Occipital lobe (tissue), 2 donors: ENCODE measurements around the gene ZCWPW1. TPM values are rescaled to one million over a fixed set of nuclear protein-coding genes. Genes with fewer than 3 reads are reported as not detected.
"Not testable (repeated sequence)": the region's sequence is repeated elsewhere in the genome, so short reads cannot be mapped to it uniquely, and the experiment has no call there.

Experiments used
- DNase-seq: peaks from one replicate; lab custom pipeline; 2025; lab: John Stamatoyannopoulos, UW
- total RNA-seq: library from RNA; depleted of rRNA; stranded (reverse); fragments of >200 nt; gene quantifications from one replicate; pipeline ENCODE4 v1.2.3, GENCODE V29; 2014

The ZCWPW1 gene
- total RNA-seq, 1 donor from 2014 or later, result 4.2 TPM

- no peak for DNase-seq
Measured at GRCh38 chr7:100356416-100357068, 72.0 kb downstream of the ZCWPW1 start.

GRCh38 chr7:100353685-100354330, 74.7 kb downstream of the ZCWPW1 start:
- no peak for DNase-seq

DNA sequence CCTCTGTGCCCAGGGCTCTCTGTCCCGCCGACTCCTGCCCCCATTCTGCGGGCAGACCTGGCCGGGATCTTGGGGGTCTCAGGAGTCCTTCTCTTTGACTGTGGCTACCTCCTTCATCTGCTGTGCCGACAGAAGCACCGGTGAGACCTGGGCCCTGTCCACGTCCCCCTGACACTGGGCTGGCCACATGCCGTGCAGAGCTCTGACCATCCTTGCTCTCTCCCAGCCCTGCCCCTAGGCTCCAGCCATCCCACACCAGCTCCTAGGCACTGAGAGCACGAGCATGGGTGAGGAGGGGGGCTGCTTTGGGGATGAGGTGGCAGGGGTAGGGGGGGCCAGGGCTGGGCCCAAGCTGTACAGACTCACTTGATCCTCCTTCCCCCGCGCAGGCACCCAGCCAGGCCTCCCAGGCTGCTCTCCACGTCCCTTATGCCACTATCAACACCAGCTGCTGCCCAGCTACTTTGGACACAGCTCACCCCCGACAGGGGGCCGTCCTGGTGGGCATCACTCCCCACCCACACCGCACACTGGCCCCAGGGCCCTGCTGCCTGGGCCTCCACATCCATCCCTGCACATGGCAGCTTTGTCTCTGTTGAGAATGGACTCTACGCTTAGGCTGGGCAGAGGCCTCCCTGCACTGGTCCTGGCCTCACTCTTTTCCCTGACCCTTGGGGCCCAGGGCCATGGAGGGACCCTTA, 75.4 kb downstream of the ZCWPW1 start:
- DNase-seq, result no peak

- not testable (repeated sequence) for DNase-seq
Measured at GRCh38 chr7:100352230-100352781, 76.2 kb downstream of the ZCWPW1 start.

GRCh38 chr7:100351657-100352058, 76.8 kb downstream of the ZCWPW1 start:
- DNase-seq, result no peak

Other genes with a start within 250 kb of the ZCWPW1 start
- gene PVRIG, start 208.8 kb downstream of the ZCWPW1 start, total RNA-seq, result not detected
- not detected for gene SPDYE3, start 121.0 kb downstream of the ZCWPW1 start, total RNA-seq
- gene PILRB, start 70.6 kb downstream of the ZCWPW1 start, total RNA-seq, result 9.5 TPM
- gene PILRA, start 55.2 kb downstream of the ZCWPW1 start, total RNA-seq, result 1.1 TPM
- gene MEPCE, start 1.1 kb upstream of the ZCWPW1 start, total RNA-seq, result 25.3 TPM
- 5.1 TPM for gene PPP1R35, start 7.8 kb upstream of the ZCWPW1 start, total RNA-seq
- gene SPACDR, start 35.6 kb upstream of the ZCWPW1 start, total RNA-seq, result not detected
- 9.7 TPM for gene TSC22D4, start 50.5 kb upstream of the ZCWPW1 start, total RNA-seq
- 47.9 TPM for gene NYAP1, start 55.2 kb upstream of the ZCWPW1 start, total RNA-seq
- 2.0 TPM for gene AGFG2, start 110.5 kb upstream of the ZCWPW1 start, total RNA-seq
- gene SAP25, start 145.2 kb upstream of the ZCWPW1 start, total RNA-seq, result not detected
- 6.4 TPM for gene LRCH4, start 157.4 kb upstream of the ZCWPW1 start, total RNA-seq
- 0.16 TPM for gene FBXO24, start 157.6 kb upstream of the ZCWPW1 start, total RNA-seq
- 4.2 TPM for gene PCOLCE, start 173.7 kb upstream of the ZCWPW1 start, total RNA-seq
- 12.2 TPM for gene MOSPD3, start 183.8 kb upstream of the ZCWPW1 start, total RNA-seq
- 5.3 TPM for gene TFR2, start 212.8 kb upstream of the ZCWPW1 start, total RNA-seq
- gene ACTL6B, start 227.7 kb upstream of the ZCWPW1 start, total RNA-seq, result 109 TPM
- gene GNB2, start 245.0 kb upstream of the ZCWPW1 start, total RNA-seq, result 57.7 TPM